ENCODE results near the gene MEI1. TPM values are rescaled to one million over a fixed set of nuclear protein-coding genes. Genes with fewer than 3 reads are reported as not detected.
"Not testable (repeated sequence)": the region's sequence is repeated elsewhere in the genome, so short reads cannot be mapped to it uniquely, and the experiment has no call there.

Gene MEI1
- total and polyA plus RNA-seq, 4 donors, result 3.4 to 18.0 (median 6.7) TPM

- H3K9ac ChIP-seq (ENCODE audit: insufficient read depth in 1 of 2, low read length in 2 of 2), result no peak overlapping the region
- DNase-seq (no peak), ATAC-seq (ENCODE audit: insufficient read depth, low FRiP score) (no peak)
- no peaks in the 10 kb centered on the region for H3K27me3 ChIP-seq (ENCODE audit: control insufficient read depth in 3 of 3, insufficient read depth in 3 of 3, low read length in 2 of 3)
- H3K4me1 ChIP-seq (ENCODE audit: control insufficient read depth in 5 of 5, insufficient read depth in 5 of 5, low read length in 5 of 5), result peaks cover 1 to 8% (median 4%) of the 10 kb centered on the region in 5 donors
- H3K27ac ChIP-seq (ENCODE audit: low read depth in 1 of 2, low read length in 1 of 2), result no peak overlapping the region
- no peaks in the 10 kb centered on the region for H3K9me3 ChIP-seq (ENCODE audit: control insufficient read depth in 4 of 4, insufficient read depth in 3 of 4, low read length in 3 of 4)
- no peak overlapping the region for H3K4me3 ChIP-seq
- WGBS, 2 donors, result 89 to 95% methylated on average over 3 of the region's 3 CpGs
- H3K36me3 ChIP-seq (ENCODE audit: control insufficient read depth in 4 of 4, insufficient read depth in 4 of 4, low read length in 4 of 4), result peaks cover 2 to 6% (median 4%) of the 10 kb centered on the region in 4 donors
- TF ChIP-seq CTCF (IDR thresholded peaks at IDR 0.05; ENCODE audit: control extremely low read depth, extremely low read depth), result no peak
Observed at GRCh38 chr22:41683616-41684015, 15.7 kb upstream of the MEI1 start.

GRCh38 chr22:41684194-41684593 lies 15.1 kb upstream of the MEI1 start:
- Histone ChIP-seq H3K4me3 (no peak overlapping the region), H3K27ac (ENCODE audit: low read depth in 1 of 2, low read length in 1 of 2) (no peak overlapping the region), H3K36me3 (ENCODE audit: control insufficient read depth in 4 of 4, insufficient read depth in 4 of 4, low read length in 4 of 4) (peaks cover 0 to 5% (median 3%) of the 10 kb centered on the region in 4 donors), H3K27me3 (ENCODE audit: control insufficient read depth in 3 of 3, insufficient read depth in 3 of 3, low read length in 2 of 3) (no peaks in the 10 kb centered on the region), H3K9me3 (ENCODE audit: control insufficient read depth in 4 of 4, insufficient read depth in 3 of 4, low read length in 3 of 4) (no peaks in the 10 kb centered on the region), H3K9ac (ENCODE audit: insufficient read depth in 1 of 2, low read length in 2 of 2) (no peak overlapping the region), H3K4me1 (ENCODE audit: control insufficient read depth in 5 of 5, insufficient read depth in 5 of 5, low read length in 5 of 5) (peaks cover 1 to 8% (median 4%) of the 10 kb centered on the region in 5 donors)
- no peak for ATAC-seq (ENCODE audit: insufficient read depth, low FRiP score)
- 82 to 94% methylated on average over 4 of the region's 4 CpGs for WGBS, 2 donors
- no peak for TF ChIP-seq CTCF (IDR thresholded peaks at IDR 0.05; ENCODE audit: control extremely low read depth, extremely low read depth)
- no peak for DNase-seq

- WGBS, 2 donors, result 93 to 95% methylated on average over 11 of the region's 11 CpGs
- H3K36me3 ChIP-seq (ENCODE audit: control insufficient read depth in 4 of 4, insufficient read depth in 4 of 4, low read length in 4 of 4); H3K9me3 ChIP-seq (ENCODE audit: control insufficient read depth in 4 of 4, insufficient read depth in 3 of 4, low read length in 3 of 4); H3K9ac ChIP-seq (ENCODE audit: insufficient read depth in 1 of 2, low read length in 2 of 2); DNase-seq; H3K27me3 ChIP-seq (ENCODE audit: control insufficient read depth in 3 of 3, insufficient read depth in 3 of 3, low read length in 2 of 3); H3K4me1 ChIP-seq (ENCODE audit: control insufficient read depth in 5 of 5, insufficient read depth in 5 of 5, low read length in 5 of 5); ATAC-seq (ENCODE audit: insufficient read depth, low FRiP score); H3K4me3 ChIP-seq; H3K27ac ChIP-seq (ENCODE audit: low read depth in 1 of 2, low read length in 1 of 2): not testable (repeated sequence)
Observed at GRCh38 chr22:41686890-41687289, 12.4 kb upstream of the MEI1 start.

GRCh38 chr22:41687901-41688364 lies 11.4 kb upstream of the MEI1 start:
- Histone ChIP-seq H3K4me3 (peak overlapping the region; percentile 70), H3K9me3 (ENCODE audit: control insufficient read depth in 4 of 4, insufficient read depth in 3 of 4, low read length in 3 of 4) (no peaks in the 10 kb centered on the region), H3K4me1 (ENCODE audit: control insufficient read depth in 5 of 5, insufficient read depth in 5 of 5, low read length in 5 of 5) (peaks cover 0 to 8% (median 4%) of the 10 kb centered on the region in 5 donors), H3K27me3 (ENCODE audit: control insufficient read depth in 3 of 3, insufficient read depth in 3 of 3, low read length in 2 of 3) (no peaks in the 10 kb centered on the region), H3K27ac (ENCODE audit: low read depth in 1 of 2, low read length in 1 of 2) (peak overlapping the region; percentile 93 to 95), H3K36me3 (ENCODE audit: control insufficient read depth in 4 of 4, insufficient read depth in 4 of 4, low read length in 4 of 4) (no peaks in the 10 kb centered on the region), H3K9ac (ENCODE audit: insufficient read depth in 1 of 2, low read length in 2 of 2) (peak overlapping the region; percentile 77 to 85)
- peak; percentile 29 for ATAC-seq (ENCODE audit: insufficient read depth, low FRiP score)
- WGBS, 2 donors, result 1% methylated on average over 20 of the region's 20 CpGs
- TF ChIP-seq CTCF (IDR thresholded peaks at IDR 0.05; ENCODE audit: control extremely low read depth, extremely low read depth), result no peak
- peak; percentile 33 to 47 (median 46) for DNase-seq

All from lung (tissue), 12 donors.